RWPE1 (cell line): Measurements from ENCODE around the gene GPR171.

Source experiments
- CTCF ChIA-PET: fragments of 350-600 bp; sonication (Branson Sonifier 250); formaldehyde crosslinking; extraction: SDS; loops from one replicate; lab custom pipeline; 2021; lab: Yijun Ruan, JAX
- POLR2A ChIA-PET: fragments of 400-600 bp; formaldehyde crosslinking; extraction: SDS; loops from one replicate; lab custom pipeline; 2020; ENCODE audit warnings: antibody characterized with exemption; ENCODE audit not compliant: low non-redundant PET; lab: Yijun Ruan, JAX
- DNase-seq: peaks from one replicate; pipeline ENCODE4 v3.0.0; 2012; ENCODE audit warnings: low spot score
- H3K27ac ChIP-seq: fragments of 450-650 bp; 2 replicates; pipeline ENCODE4 v1.5.1; 2017
- TF ChIP-seq, protein P1 (sequence below): fragments of 450-650 bp; conservative IDR thresholded peaks from 2 replicates; pipeline ENCODE4 v1.5.1; 2017; ENCODE audit warnings: low read depth, mild to moderate bottlenecking

Gene GPR171

GRCh38 chr3:151214459-151214858, 11.4 kb upstream of the GPR171 start:
- ChIA-PET CTCF (no interaction called here), POLR2A (no interaction called here)
- TF ChIP-seq, protein P1, sequence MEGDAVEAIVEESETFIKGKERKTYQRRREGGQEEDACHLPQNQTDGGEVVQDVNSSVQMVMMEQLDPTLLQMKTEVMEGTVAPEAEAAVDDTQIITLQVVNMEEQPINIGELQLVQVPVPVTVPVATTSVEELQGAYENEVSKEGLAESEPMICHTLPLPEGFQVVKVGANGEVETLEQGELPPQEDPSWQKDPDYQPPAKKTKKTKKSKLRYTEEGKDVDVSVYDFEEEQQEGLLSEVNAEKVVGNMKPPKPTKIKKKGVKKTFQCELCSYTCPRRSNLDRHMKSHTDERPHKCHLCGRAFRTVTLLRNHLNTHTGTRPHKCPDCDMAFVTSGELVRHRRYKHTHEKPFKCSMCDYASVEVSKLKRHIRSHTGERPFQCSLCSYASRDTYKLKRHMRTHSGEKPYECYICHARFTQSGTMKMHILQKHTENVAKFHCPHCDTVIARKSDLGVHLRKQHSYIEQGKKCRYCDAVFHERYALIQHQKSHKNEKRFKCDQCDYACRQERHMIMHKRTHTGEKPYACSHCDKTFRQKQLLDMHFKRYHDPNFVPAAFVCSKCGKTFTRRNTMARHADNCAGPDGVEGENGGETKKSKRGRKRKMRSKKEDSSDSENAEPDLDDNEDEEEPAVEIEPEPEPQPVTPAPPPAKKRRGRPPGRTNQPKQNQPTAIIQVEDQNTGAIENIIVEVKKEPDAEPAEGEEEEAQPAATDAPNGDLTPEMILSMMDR, result no peak
- no peak for DNase-seq
- H3K27ac ChIP-seq, result no peak overlapping the region

GRCh38 chr3:151213881-151214280, 10.9 kb upstream of the GPR171 start:
- H3K27ac ChIP-seq, result no peak overlapping the region
- ChIA-PET POLR2A (no interaction called here), CTCF (no interaction called here)
- TF ChIP-seq, protein P1, result no peak
- DNase-seq, result no peak

- no peak for DNase-seq
- ChIA-PET POLR2A (no interaction called here), CTCF (no interaction called here)
- H3K27ac ChIP-seq, result no peak overlapping the region
- TF ChIP-seq, protein P1, result no peak
Observed at GRCh38 chr3:151213151-151213550, 10.1 kb upstream of the GPR171 start.

GRCh38 chr3:151210676-151211381, 7.8 kb upstream of the GPR171 start:
- POLR2A ChIA-PET, result no interaction called here
- CTCF ChIA-PET, result interaction anchor here (0.6 to 0.7 kb wide), 3 partner anchors 55 to 919 kb away, joined by 4 to 6 read pairs (median 5); no protein-coding TSS in a partner anchor
- TF ChIP-seq, protein P1, result no peak
- H3K27ac ChIP-seq, result no peak overlapping the region
- no peak for DNase-seq

- H3K27ac ChIP-seq, result no peak overlapping the region
- TF ChIP-seq, protein P1, result no peak
- ChIA-PET POLR2A (no interaction called here), CTCF (interaction anchor here (0.8 kb wide), 1 partner anchor 122 kb away, joined by 3 read pairs; no protein-coding TSS in a partner anchor)
- DNase-seq, result no peak
Observed at GRCh38 chr3:151209654-151210053, 6.6 kb upstream of the GPR171 start.

- TF ChIP-seq, protein P1, result no peak
- no peak overlapping the region for H3K27ac ChIP-seq
- no peak for DNase-seq
- CTCF ChIA-PET, result interaction anchor here (0.6 kb wide), 1 partner anchor 80 kb away, joined by 6 read pairs; no protein-coding TSS in a partner anchor
- POLR2A ChIA-PET, result no interaction called here
Observed at GRCh38 chr3:151206201-151206600, 3.2 kb upstream of the GPR171 start.
